Measurements from ENCODE around the gene TPSD1.

Gene TPSD1

DNA sequence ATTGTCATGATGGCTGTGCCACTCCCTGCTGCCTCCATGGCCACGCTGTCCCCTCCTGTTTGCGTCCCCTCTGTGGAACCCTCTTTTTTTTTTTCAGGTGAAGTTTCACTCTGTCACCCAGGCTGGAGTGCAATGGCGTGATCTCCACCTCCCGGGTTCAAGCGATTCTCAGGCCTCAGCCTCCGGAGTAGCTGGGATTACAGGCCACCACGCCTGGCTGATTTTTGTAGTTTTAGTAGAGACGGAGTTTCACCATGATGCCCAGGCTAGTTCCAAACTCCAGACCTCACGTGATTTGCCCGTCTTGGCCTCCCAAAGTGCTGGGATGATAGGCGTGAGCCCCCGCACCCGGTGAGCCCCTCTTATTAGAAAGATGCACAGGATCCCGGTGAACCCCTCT lies 42.5 kb downstream of the TPSD1 start:
- no peak overlapping the region for H3K4me3 ChIP-seq (ENCODE audit: low read depth, low read length)

- H3K4me3 ChIP-seq (ENCODE audit: low read depth, low read length): no peak overlapping the region
These were observed 43.4 kb downstream of the TPSD1 start for GRCh38 chr16:1299012-1299867.

DNA sequence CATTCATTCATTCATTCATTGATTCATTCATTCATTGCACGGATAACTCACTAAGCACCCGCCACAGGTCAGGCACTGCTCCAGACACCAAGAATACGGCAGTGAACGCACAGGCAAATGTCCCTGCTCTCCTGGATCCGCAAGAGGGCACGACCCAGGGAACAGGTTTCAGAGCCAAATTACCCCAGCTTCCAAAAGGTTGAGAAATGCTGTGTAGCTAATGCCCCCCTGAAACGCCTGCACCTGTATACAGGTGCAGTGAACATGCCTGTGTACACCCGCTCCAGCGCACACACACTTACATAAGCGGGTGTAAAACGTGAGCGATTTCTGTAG lies 44.0 kb downstream of the TPSD1 start:
- no peak overlapping the region for H3K4me3 ChIP-seq (ENCODE audit: low read depth, low read length)

DNA sequence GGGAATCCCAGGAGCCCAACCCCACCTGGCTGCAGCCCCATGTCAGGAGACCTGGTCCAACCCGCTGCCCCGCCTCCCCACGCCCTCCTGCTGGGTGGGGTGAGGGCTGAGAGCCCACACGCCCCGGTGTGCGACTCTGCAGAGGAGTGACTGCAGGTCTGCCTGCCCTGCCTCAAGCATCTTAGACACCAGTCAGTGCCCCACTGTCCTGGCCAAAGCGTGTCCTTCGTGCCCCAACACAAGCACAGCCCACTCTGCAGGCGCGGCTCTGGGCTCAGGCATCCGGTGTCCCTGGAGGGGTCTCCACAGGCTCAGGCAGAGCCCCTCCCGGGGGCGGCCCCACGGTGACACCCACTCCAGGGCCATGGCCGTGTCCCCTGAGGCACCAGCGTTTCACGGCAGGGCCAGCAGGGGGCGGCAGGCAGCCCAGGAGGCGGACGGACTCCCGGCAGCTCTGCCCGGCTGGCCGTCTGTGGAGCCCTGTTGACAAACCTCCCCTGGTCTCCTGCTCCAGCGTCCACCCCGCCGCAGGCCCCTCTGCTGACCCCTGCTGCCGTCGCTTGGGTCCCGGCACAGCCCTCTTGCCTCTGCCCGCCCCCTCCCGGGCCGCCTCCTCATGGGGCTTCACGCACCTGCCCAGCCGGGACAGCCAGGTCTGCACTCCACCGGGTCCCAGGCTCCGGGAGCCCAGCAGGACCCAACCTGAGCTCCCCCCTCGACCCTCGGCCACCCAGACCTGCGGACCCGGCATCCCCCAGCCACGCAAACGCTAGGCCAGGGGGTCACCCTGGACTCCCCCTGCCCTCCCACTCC lies 45.0 kb downstream of the TPSD1 start:
- no peak overlapping the region for H3K4me3 ChIP-seq (ENCODE audit: low read depth, low read length)

DNA sequence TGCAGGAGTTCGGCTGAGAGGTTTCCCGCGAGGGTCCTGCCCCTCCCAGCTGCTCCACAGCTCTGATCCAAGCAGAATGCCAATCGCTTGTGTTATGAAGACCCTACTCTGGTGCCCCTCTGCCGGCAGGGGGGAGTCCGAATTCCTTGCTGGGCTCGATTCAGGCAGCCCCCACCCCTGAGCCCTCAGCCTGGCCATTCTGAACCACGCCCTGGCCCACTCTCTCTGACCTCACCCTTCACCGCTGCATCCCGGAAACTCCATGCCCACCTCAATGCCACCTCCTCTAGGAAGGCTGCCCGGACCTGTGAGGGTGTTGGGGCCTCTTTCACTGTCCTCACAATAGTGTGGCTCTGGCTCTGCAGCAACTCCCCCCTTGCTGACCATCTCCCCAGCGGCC lies 45.7 kb downstream of the TPSD1 start:
- H3K4me3 ChIP-seq (ENCODE audit: low read depth, low read length): no peak overlapping the region

DNA sequence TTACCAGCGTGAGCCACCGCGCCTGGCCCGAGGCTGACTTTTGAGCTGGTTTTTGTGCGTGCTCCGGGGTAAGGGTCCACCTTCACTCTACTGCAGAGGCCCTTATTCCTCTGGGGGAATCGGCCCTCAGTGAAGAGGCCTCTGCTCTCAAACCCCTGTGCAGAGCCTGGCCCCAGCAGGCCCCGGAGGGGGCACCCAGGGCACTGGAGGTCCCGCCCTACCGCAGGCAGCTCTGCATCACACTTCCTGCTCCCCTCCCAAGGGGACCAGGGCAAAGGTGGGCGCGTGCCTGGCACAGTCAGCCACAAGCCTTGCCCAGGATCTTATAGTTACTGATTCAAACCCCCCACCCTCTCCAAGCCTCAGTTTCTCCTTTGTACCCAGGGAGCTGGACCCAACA lies 50.0 kb downstream of the TPSD1 start:
- H3K4me3 ChIP-seq (ENCODE audit: low read depth, low read length): no peak overlapping the region

DNA sequence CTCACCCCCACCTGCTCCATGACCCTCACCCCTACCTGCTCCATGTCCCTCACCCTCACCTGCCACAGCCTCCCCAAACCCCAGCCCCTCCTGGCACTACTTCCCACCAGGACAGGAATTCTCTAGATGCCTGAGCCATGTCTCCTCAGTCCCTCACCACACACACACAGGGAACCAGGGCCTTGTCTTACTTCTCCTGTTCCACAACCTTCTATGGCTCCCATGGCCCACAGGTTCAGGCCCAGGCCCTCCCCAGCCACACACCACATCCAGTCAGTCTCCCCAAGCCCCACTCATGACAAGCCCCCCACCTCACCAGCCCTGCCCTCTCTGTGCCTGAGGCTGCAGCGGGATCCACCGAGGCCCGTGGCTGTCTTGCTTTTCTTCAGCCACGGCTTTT lies 50.5 kb downstream of the TPSD1 start:
- no peak overlapping the region for H3K4me3 ChIP-seq (ENCODE audit: low read depth, low read length)

- H3K4me3 ChIP-seq (ENCODE audit: low read depth, low read length): peak overlapping the region; percentile 45
These were observed 52.4 kb downstream of the TPSD1 start for GRCh38 chr16:1308036-1308976.
